Esophagus squamous epithelium (tissue), 5 donors: Measurements from ENCODE around the gene PDE7B. TPM values are rescaled to one million over a fixed set of nuclear protein-coding genes. Genes with fewer than 3 reads are reported as not detected.
"Not testable (repeated sequence)": the region's sequence is repeated elsewhere in the genome, so short reads cannot be mapped to it uniquely, and the experiment has no call there.

Experiments used
- DNase-seq: peaks from one replicate; lab custom pipeline; 2025; lab: John Stamatoyannopoulos, UW
- H3K27ac ChIP-seq, 4 donors: fragments of 200-600 bp; sonication (generic); one replicate each; pipeline ENCODE4 v1.5.1; 2016 to 2019; ENCODE audit warnings: mild to moderate bottlenecking in 1 of 4
- H3K27me3 ChIP-seq, 4 donors: fragments of 200-600 bp; sonication (generic); 1 replicate in 3 of 4; 2 replicates in 1 of 4; pipeline versions ENCODE4 v1.5.1 to v1.6.0; 2017 to 2021; ENCODE audit warnings: antibody characterized with exemption in 1 of 4
- H3K36me3 ChIP-seq, 3 donors: fragments of 200-600 bp; sonication (generic); one replicate each; pipeline ENCODE4 v1.5.1; 2016 to 2019
- H3K4me1 ChIP-seq, 3 donors: fragments of 200-600 bp; sonication (generic); one replicate each; pipeline ENCODE4 v1.5.1; 2017 to 2019
- H3K4me3 ChIP-seq, 4 donors: fragments of 200-600 bp; sonication (generic); 1 replicate in 3 of 4; 2 replicates in 1 of 4; pipeline ENCODE4 v1.5.1; 2016 to 2019; ENCODE audit warnings: mild to moderate bottlenecking in 2 of 4, moderate library complexity in 1 of 4
- H3K9me3 ChIP-seq, 3 donors: fragments of 200-600 bp; sonication (generic); one replicate each; pipeline ENCODE4 v1.5.1; 2016 to 2019
- POLR2A ChIP-seq, 4 donors: fragments of 450-650 bp; IDR thresholded peaks; one replicate each; pipeline ENCODE4 v1.6.1; 2017; ENCODE audit warnings: antibody characterized with exemption in 4 of 4, mild to moderate bottlenecking in 4 of 4, moderate library complexity in 3 of 4
- WGBS, 2 donors: methylation state at CpG; one replicate each; pipeline ENCODE4 v1.1.5; 2018; 5-methylcytosine and 5-hydroxymethylcytosine counted together
- intact Hi-C: fragments of 100-400 bp; cut with DNase I; formaldehyde crosslinking; loops from one replicate; pipeline ENCODE4 v1.15.0; 2022
- total RNA-seq, 4 donors: library from RNA; depleted of rRNA; stranded (reverse); fragments of >200 nt; gene quantifications; one replicate each; pipeline ENCODE4 v1.1.0, GENCODE V29; 2016
- TF ChIP-seq, protein P1 (sequence below), 6 experiments: fragments of 450-650 bp in 4 of 6; fragments of 200-600 bp in 2 of 6; sonication (generic) in 2 of 6; IDR thresholded peaks; one replicate each; pipeline ENCODE4 v1.5.1; 2016 to 2019; ENCODE audit warnings: antibody characterized with exemption in 6 of 6, mild to moderate bottlenecking in 4 of 6, moderate library complexity in 4 of 6
- donor health status: DM: yes; HTN: yes; CAD: no.

PDE7B gene
- total RNA-seq, 4 donors from 2014 or later = 0.08 to 6.1 (median 0.47) TPM

DNA sequence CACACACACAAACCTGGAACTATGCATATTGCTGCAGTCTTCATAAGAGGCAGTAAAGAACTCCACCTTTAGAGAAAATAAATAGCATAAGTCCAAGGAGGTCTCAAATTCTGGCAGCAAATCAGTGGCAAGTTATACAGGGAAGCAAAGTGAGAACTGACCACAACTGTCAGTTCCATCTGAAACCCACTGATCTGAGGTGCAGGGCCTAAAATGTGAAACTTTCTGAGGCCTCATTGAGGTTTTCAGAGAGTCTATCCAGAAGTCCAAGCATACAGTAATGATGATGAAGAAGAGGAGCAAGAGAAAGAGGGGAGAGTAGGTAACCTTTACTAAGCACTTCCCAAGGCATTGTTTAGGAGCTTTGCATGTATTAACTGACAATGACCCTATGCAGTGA is 362.4 kb downstream of the PDE7B start:
- Histone ChIP-seq H3K27ac (no peak overlapping the region), H3K9me3 (no peaks in the 10 kb centered on the region), H3K27me3 (no peaks in the 10 kb centered on the region), H3K4me3 (no peak overlapping the region), H3K4me1 (no peaks in the 10 kb centered on the region), H3K36me3 (no peaks in the 10 kb centered on the region)
- no peak for DNase-seq
- TF ChIP-seq POLR2A (IDR thresholded peaks at IDR 0.05) = no peak
- TF ChIP-seq, protein P1, sequence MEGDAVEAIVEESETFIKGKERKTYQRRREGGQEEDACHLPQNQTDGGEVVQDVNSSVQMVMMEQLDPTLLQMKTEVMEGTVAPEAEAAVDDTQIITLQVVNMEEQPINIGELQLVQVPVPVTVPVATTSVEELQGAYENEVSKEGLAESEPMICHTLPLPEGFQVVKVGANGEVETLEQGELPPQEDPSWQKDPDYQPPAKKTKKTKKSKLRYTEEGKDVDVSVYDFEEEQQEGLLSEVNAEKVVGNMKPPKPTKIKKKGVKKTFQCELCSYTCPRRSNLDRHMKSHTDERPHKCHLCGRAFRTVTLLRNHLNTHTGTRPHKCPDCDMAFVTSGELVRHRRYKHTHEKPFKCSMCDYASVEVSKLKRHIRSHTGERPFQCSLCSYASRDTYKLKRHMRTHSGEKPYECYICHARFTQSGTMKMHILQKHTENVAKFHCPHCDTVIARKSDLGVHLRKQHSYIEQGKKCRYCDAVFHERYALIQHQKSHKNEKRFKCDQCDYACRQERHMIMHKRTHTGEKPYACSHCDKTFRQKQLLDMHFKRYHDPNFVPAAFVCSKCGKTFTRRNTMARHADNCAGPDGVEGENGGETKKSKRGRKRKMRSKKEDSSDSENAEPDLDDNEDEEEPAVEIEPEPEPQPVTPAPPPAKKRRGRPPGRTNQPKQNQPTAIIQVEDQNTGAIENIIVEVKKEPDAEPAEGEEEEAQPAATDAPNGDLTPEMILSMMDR (IDR thresholded peaks at IDR 0.05) = no peak
- intact Hi-C loops = no loop called here

DNA sequence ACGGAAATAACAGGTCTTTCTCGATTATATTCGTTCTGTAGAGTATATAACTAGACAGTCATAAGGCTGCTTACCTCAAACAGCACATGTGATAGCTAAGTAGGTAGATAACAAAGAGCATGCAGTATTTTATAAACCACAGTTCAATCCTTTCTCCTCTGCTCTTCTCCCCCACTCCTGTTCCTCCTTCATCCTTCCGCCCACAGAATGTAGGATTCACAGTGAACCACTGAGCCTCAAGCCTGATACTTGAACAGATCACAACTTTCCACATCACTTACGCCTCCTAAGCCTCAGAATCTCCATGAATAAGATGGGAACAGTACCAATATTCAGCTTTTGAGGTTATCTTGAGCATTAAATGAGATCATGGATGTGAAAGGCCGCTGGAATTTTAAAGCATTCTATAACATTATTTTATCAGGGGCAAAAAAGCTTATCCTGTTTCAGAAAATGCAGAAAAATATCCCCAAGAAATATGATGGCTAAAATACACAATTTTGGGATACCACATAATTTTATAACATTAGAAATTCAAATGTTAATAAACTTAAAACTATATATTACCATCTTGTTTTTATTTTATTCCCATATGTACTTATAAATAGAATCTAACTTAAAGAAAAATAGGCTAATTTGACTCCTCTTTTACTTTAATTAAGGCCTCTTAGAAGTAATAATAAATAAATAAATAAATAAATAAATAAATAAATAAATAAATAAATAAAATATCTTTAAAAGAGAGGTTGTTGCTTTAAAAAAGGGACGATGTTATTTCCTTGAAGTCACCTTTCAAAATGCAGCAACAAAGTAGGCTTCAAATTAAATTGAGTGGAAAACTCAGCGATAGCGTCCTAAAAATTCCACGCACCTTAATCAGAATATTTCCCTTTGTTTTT is 365.3 kb downstream of the PDE7B start:
- Histone ChIP-seq H3K27me3 (no peaks in the 10 kb centered on the region), H3K27ac (no peak overlapping the region), H3K4me1 (no peaks in the 10 kb centered on the region), H3K4me3 (no peak overlapping the region), H3K9me3 (no peaks in the 10 kb centered on the region), H3K36me3 (no peaks in the 10 kb centered on the region)
- TF ChIP-seq POLR2A (IDR thresholded peaks at IDR 0.05) = no peak
- TF ChIP-seq, protein P1 (IDR thresholded peaks at IDR 0.05) = no peak
- 81 to 84% methylated on average over 10 of the region's 10 CpGs for WGBS, 2 donors
- intact Hi-C loops = no loop called here
- DNase-seq = no peak

DNA sequence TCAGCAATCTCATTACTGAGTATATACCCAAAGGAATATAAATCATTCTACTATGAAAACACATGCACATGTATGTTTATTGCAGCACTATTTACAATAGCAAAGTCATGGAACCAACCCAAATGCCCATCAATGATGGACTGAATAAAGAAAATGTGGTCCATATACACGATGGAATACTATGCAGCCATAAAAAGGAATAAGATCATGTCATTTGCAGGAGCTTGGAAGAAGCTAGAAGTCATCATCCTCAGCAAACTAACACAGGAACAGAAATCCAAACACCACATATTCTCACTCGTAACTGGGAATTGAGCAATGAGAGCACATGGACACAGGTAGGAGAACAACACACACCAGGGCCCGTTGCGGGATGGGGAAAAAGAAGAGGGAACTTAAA is 373.5 kb downstream of the PDE7B start:
- not testable (repeated sequence) for DNase-seq, H3K9me3 ChIP-seq, H3K27me3 ChIP-seq, H3K36me3 ChIP-seq, H3K4me3 ChIP-seq, H3K27ac ChIP-seq
- WGBS, 2 donors = 87 to 94% methylated on average over 4 of the region's 4 CpGs
- intact Hi-C loops = loop anchor here (5.0 kb wide), 1 partner anchor 688 kb away; no protein-coding TSS in a partner anchor
- H3K4me1 ChIP-seq = peaks cover 0 to 13% (median 0%) of the 10 kb centered on the region in 3 donors

DNA sequence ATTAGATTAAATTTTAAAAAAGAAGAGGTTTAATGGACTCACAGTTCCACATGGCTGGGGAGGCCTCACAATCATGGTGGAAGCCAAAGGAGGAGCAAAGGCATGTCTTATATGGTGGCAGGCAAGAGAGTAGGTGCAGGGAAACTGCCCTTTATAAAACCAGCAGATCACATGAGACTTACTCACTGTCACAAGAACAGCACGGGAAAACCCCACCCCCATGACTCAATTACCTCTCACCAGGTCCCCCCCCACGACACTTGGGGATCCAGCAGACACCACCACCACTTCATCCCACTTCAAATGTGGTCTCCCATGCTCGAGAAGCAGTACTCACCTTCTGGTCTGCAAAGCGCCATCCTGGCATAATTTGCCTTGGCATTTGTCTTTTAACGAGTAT is 374.0 kb downstream of the PDE7B start:
- 58 to 61% methylated on average over 5 of the region's 5 CpGs for WGBS, 2 donors
- Histone ChIP-seq H3K4me1 (peaks cover 0 to 13% (median 0%) of the 10 kb centered on the region in 3 donors), H3K27ac (no peak overlapping the region), H3K36me3 (no peaks in the 10 kb centered on the region), H3K27me3 (no peaks in the 10 kb centered on the region), H3K4me3 (no peak overlapping the region), H3K9me3 (no peaks in the 10 kb centered on the region)
- no peak for DNase-seq
- intact Hi-C loops = no loop called here
- no peak for TF ChIP-seq POLR2A (IDR thresholded peaks at IDR 0.05)
- TF ChIP-seq, protein P1 (IDR thresholded peaks at IDR 0.05) = no peak

DNA sequence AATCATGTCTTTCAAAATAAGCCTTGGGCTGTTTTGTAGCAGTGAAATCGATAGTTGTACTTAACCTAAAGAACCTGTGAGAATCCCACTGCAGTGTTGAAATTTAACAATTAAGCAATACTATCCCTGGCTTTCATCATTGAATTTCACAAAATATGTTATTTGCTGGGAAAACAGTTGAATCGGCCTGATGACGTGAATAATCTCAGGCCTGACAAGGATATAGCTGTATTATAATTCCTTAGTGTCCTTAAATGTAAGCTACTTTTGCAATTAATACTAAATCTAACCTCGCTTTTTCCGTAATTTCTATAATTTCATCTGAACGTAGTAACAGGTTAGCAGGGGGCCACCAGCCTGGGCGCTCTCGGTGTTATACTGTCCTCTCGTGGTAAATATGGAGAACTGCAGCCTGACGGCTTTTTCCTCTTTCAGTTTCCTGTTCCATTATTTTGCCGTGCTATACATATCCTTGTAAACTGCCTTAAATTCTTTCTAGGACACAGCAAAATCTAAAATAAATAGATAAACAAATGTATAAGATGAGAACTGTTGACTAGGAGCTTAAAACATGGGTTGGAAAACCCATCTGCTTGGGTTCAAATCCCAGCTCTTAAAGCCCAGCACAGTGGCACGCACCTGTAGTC is 374.6 kb downstream of the PDE7B start:
- TF ChIP-seq POLR2A (IDR thresholded peaks at IDR 0.05) = no peak
- TF ChIP-seq, protein P1 (IDR thresholded peaks at IDR 0.05) = peak; percentile 95 to 100 (median 100)
- Histone ChIP-seq H3K4me3 (peak overlapping the region; percentile 9 to 56 (median 29)), H3K27me3 (no peaks in the 10 kb centered on the region), H3K36me3 (no peaks in the 10 kb centered on the region), H3K27ac (no peak overlapping the region), H3K4me1 (peaks cover 0 to 13% (median 0%) of the 10 kb centered on the region in 3 donors), H3K9me3 (no peaks in the 10 kb centered on the region)
- intact Hi-C loops = no loop called here
- no peak for DNase-seq
- WGBS, 2 donors = 17 to 23% methylated on average over 12 of the region's 12 CpGs
